Measurements from ENCODE around the gene PLAAT1. TPM values are rescaled to one million over a fixed set of nuclear protein-coding genes. Genes with fewer than 3 reads are reported as not detected.

PLAAT1 gene
- polyA plus RNA-seq, 1 donor from 2014 or later = 10.7 TPM

- Histone ChIP-seq H2AFZ (ENCODE audit: low read depth, low read length) (no peak overlapping the region), H3F3A (ENCODE audit: insufficient read depth, low read length, poor library complexity, severe bottlenecking) (no peaks in the 10 kb centered on the region), H3K36me3 (ENCODE audit: insufficient read depth, low read length) (no peaks in the 10 kb centered on the region), H3K4me2 (ENCODE audit: low read length) (no peak overlapping the region), H3K9ac (ENCODE audit: low read length) (no peak overlapping the region), H4K20me1 (ENCODE audit: insufficient read depth) (no peaks in the 10 kb centered on the region), H3K4me3 (ENCODE audit: low read length) (no peak overlapping the region), H3K9me2 (ENCODE audit: insufficient read depth, low read length) (no peaks in the 10 kb centered on the region), H3K27ac (ENCODE audit: low read length) (no peak overlapping the region), H3K27me3 (ENCODE audit: insufficient read depth, low read depth, low read length) (no peaks in the 10 kb centered on the region), H3K79me2 (replicated peaks; ENCODE audit: insufficient read depth, low read length) (no peaks in the 10 kb centered on the region), H3K9me3 (ENCODE audit: low read length) (no peaks in the 10 kb centered on the region)
- TF ChIP-seq EP300 (conservative IDR thresholded peaks at IDR 0.05; ENCODE audit: poor library complexity, severe bottlenecking) (no peak), TAF1 (IDR thresholded peaks at IDR 0.05; ENCODE audit: low read depth) (no peak), POLR2AphosphoS5 (IDR thresholded peaks at IDR 0.05) (no peak), EZH2 (IDR thresholded peaks at IDR 0.05; ENCODE audit: borderline replicate concordance, insufficient read depth, low read length, poor library complexity, severe bottlenecking) (no peak), CTCF (IDR thresholded peaks at IDR 0.05; ENCODE audit: poor library complexity, severe bottlenecking) (no peak), RAD21 (conservative IDR thresholded peaks at IDR 0.05) (no peak), REST (IDR thresholded peaks at IDR 0.05; ENCODE audit: borderline replicate concordance) (no peak), MXI1 (conservative IDR thresholded peaks at IDR 0.05; ENCODE audit: poor library complexity, severe bottlenecking) (no peak), SMC3 (conservative IDR thresholded peaks at IDR 0.05; ENCODE audit: poor library complexity) (no peak)
Observed at GRCh38 chr3:193248848-193249468, 7.9 kb downstream of the PLAAT1 start.

GRCh38 chr3:193250492-193250891, 9.5 kb downstream of the PLAAT1 start:
- H3K9ac ChIP-seq (ENCODE audit: low read length) = no peak overlapping the region
- no peak overlapping the region for H2AFZ ChIP-seq (ENCODE audit: low read depth, low read length)
- no peaks in the 10 kb centered on the region for H3K9me2 ChIP-seq (ENCODE audit: insufficient read depth, low read length)
- H3K9me3 ChIP-seq (ENCODE audit: low read length) = no peaks in the 10 kb centered on the region
- H3K4me3 ChIP-seq (ENCODE audit: low read length) = no peak overlapping the region
- TF ChIP-seq TAF1 (IDR thresholded peaks at IDR 0.05; ENCODE audit: low read depth) = no peak
- no peak for TF ChIP-seq MXI1 (conservative IDR thresholded peaks at IDR 0.05; ENCODE audit: poor library complexity, severe bottlenecking)
- no peak for TF ChIP-seq CTCF (IDR thresholded peaks at IDR 0.05; ENCODE audit: poor library complexity, severe bottlenecking)
- TF ChIP-seq EZH2 (IDR thresholded peaks at IDR 0.05; ENCODE audit: borderline replicate concordance, insufficient read depth, low read length, poor library complexity, severe bottlenecking) = no peak
- TF ChIP-seq POLR2AphosphoS5 (IDR thresholded peaks at IDR 0.05) = no peak
- TF ChIP-seq SMC3 (conservative IDR thresholded peaks at IDR 0.05; ENCODE audit: poor library complexity) = no peak
- H3K27me3 ChIP-seq (ENCODE audit: insufficient read depth, low read depth, low read length) = no peaks in the 10 kb centered on the region
- H4K20me1 ChIP-seq (ENCODE audit: insufficient read depth) = no peaks in the 10 kb centered on the region
- no peak overlapping the region for H3K4me2 ChIP-seq (ENCODE audit: low read length)
- H3K79me2 ChIP-seq (replicated peaks; ENCODE audit: insufficient read depth, low read length) = no peaks in the 10 kb centered on the region
- H3F3A ChIP-seq (ENCODE audit: insufficient read depth, low read length, poor library complexity, severe bottlenecking) = no peaks in the 10 kb centered on the region
- no peaks in the 10 kb centered on the region for H3K36me3 ChIP-seq (ENCODE audit: insufficient read depth, low read length)
- no peak overlapping the region for H3K27ac ChIP-seq (ENCODE audit: low read length)
